HG02798 (cell line): ENCODE data around the gene WDR73.
A peak's percentile ranks its signal among the peaks of the same experiment; 100 is the strongest.
"Not testable (repeated sequence)": the region's sequence is repeated elsewhere in the genome, so short reads cannot be mapped to it uniquely, and the experiment has no call there.

ENCODE experiments used
- ATAC-seq: cut with Tn5 transposase; IDR thresholded peaks from one replicate; pipeline ENCODE4 v1.9.1; 2021; ENCODE audit warnings: mild to moderate bottlenecking; ENCODE audit not compliant: unreplicated experiment, poor library complexity

Gene WDR73

GRCh38 chr15:84658080-84658787 is 4.2 kb upstream of the WDR73 start, which contains the start of gene NMB:
TSS of gene NMB (minus strand) at chr15:84658199. CDS start at chr15:84658152, 47 bp downstream.
- peak; percentile 64 for ATAC-seq

GRCh38 chr15:84657748-84658079 is 3.6 kb upstream of the WDR73 start:
- ATAC-seq, result no peak

- ATAC-seq, result no peak
Measured at GRCh38 chr15:84656972-84657371, 2.9 kb upstream of the WDR73 start.

GRCh38 chr15:84654689-84655453 is 788 bp upstream of the WDR73 start:
- ATAC-seq, result peak; percentile 40

- ATAC-seq, result no peak
Measured at GRCh38 chr15:84653584-84653909, 536 bp downstream of the WDR73 start.

- no peak for ATAC-seq
Measured at GRCh38 chr15:84649706-84650105, 4.4 kb downstream of the WDR73 start.

- no peak for ATAC-seq
Measured at GRCh38 chr15:84648539-84648938, 5.5 kb downstream of the WDR73 start.

- ATAC-seq, result no peak
Measured at GRCh38 chr15:84647726-84648125, 6.4 kb downstream of the WDR73 start.

GRCh38 chr15:84645997-84646396 is 8.1 kb downstream of the WDR73 start:
- no peak for ATAC-seq

- no peak for ATAC-seq
Measured at GRCh38 chr15:84645496-84645895, 8.6 kb downstream of the WDR73 start.

GRCh38 chr15:84643838-84644237 is 10.2 kb downstream of the WDR73 start:
- ATAC-seq, result no peak

GRCh38 chr15:84642640-84643039 is 11.4 kb downstream of the WDR73 start:
- ATAC-seq, result not testable (repeated sequence)

- not testable (repeated sequence) for ATAC-seq
Measured at GRCh38 chr15:84641871-84642270, 12.2 kb downstream of the WDR73 start.

GRCh38 chr15:84638103-84638502 is 16.0 kb downstream of the WDR73 start:
- ATAC-seq, result no peak

GRCh38 chr15:84634228-84634837 is 19.8 kb downstream of the WDR73 start:
- no peak for ATAC-seq

- peak; percentile 60 for ATAC-seq
Measured at GRCh38 chr15:84633311-84634227, 20.5 kb downstream of the WDR73 start.

GRCh38 chr15:84631706-84632272 is 22.3 kb downstream of the WDR73 start:
- no peak for ATAC-seq

- ATAC-seq, result no peak
Measured at GRCh38 chr15:84629033-84629432, 25.1 kb downstream of the WDR73 start.

- ATAC-seq, result no peak
Measured at GRCh38 chr15:84625123-84625522, 29.0 kb downstream of the WDR73 start.

GRCh38 chr15:84624359-84624758 is 29.7 kb downstream of the WDR73 start:
- ATAC-seq, result no peak
